Germinal center (tissue), 1 donor: ENCODE results near the gene NFATC3.
A peak's percentile ranks its signal among the peaks of the same experiment; 100 is the strongest.

Experiments
- DNase-seq: peaks from one replicate; pipeline ENCODE4 v3.0.0; 2012; ENCODE audit warnings: mixed read lengths, low spot score

NFATC3 gene

GRCh38 chr16:68085259-68086071 is at the start of gene NFATC3:
TSS of gene NFATC3 (plus strand) at chr16:68085370. CDS start at chr16:68085682, 312 bp downstream.
- DNase-seq = peak; percentile 98

GRCh38 chr16:68037841-68038597 is 47.2 kb upstream of the NFATC3 start:
- DNase-seq = peak; percentile 48

DNA sequence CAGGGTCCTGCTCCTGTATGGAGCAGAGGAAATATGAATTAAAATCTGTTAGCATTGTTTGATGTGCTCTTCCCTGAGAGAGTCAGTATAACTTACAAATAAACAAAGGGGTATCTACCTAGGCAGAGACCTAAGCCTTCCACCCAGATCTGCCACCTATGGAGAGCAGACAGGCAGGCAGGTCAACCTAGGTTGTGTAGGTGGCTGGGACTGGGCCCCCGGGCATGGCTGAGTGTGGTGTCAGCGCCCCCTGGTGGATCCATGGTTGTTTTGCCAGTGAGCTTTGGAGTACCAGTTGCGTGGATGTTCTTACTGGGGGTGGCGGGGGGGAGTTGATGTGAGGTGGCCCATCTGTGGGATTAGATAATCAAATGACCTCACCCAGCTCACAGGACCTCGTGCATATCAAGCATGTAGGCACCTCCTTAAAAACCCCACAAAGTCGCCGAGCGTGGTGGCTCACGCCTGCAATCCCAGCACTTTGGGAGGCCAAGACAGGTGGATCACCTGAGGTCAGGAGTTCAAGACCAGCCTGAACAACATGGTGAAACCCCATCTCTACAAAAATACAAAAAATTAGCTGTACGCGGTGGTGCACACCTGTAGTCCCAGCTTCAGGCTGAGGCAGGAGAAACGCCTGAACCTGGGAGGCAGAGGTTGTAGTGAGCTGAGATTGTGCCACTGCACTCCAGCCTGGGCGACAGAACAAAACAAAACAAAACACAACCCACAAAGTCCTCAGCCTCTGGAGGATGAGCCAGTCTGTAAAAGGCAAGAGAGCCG is 44.5 kb upstream of the NFATC3 start:
- DNase-seq = peak; percentile 84

GRCh38 chr16:68041783-68042182 is 43.4 kb upstream of the NFATC3 start:
- no peak for DNase-seq

DNA sequence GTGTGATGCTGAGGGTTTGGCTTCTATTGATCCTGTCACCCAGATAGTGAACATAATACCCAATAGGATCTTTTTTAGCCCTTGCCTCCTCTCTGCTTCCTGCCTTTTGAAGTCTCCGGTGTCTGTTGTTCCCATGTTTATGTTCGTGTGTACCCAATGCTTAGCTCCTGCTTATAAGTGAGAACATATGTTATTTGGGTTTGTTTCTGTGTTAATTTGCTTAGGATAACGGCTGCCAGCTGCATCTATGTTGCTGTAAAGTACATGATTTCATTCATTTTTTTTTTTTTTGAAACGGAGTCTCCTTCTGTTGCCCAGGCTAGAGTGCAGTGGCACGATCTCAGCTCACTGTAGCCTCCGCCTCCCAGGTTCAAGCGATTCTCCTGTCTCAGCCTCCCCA is 39.1 kb upstream of the NFATC3 start:
- no peak for DNase-seq

DNA sequence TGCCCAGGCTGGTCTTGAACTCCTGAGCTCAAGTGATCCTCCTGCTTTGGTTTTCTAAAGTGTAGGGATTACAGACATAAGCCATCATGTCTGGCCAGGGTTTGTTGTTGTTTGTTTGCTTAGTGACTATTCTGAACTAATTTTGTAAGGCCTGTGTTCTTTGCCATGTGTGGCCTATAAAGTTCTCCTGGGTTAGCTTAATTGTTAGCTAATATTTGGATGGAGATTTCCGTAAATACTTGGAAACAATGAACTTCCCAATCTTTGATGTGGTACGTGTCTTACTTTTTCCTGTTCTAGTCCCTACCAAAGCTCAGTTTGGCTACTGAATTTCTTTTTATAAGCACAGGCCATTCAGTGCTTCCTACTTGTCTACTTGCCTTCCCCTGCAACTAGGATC is 37.2 kb upstream of the NFATC3 start:
- DNase-seq = no peak

DNA sequence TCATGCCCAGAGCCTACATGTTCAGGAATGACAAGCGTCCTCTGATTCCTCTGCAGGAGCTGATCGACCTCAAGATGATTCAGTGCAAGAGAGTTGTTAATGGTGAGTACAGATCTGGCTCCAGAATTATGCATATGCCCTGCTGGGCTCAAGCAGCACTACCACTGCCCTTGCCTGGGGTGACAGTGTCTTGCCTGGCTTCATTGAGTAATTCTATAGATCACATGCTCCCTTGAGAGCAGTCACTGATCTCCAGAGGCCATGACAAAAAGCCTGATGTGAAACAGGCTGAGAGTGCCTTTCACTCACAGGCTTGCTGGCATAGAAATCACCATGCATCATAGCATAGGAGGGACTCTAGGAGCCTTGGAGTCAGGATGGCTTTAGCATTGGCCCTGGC is 35.7 kb upstream of the NFATC3 start:
- DNase-seq = no peak

DNA sequence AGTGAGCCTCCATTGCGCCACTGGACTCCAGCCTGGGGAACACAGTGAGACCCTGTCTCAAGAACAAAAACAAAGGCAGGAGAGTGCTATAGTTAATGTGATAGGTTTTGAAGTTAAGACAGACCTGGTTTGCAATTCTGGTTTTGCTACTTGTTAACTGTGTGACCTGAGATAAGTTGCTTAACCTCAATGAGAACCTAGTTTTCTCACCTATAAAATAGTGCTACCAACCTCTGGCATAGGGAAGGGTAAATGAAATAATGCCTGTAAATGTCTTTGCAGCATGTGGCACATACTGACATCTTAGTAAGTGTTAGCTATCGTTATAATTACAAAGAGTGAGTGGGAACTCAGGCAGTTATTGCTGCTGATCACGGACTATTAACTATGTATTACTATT is 29.8 kb upstream of the NFATC3 start:
- DNase-seq = no peak

GRCh38 chr16:68059804-68060203 is 25.4 kb upstream of the NFATC3 start:
- DNase-seq = no peak

DNA sequence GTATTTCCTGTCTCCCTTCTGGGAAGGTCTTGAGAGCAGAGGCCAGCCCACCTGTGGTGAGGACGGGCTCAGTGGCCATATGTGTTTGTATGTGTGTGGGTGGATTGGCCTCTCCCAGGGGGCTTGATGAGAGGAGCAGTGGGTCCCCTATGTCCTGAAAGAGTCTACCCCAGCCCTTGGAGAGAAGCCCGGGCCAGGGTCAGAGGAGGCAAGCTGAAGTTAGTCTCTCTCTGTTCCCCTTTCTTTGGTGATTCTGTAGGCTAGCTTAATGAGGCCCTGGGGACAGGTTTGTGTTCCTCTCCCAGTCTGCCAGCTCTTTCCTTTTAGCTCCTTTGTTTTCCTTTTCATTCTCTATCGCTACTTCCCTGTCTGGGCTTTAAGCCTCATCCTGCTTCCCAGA is 23.8 kb upstream of the NFATC3 start:
- DNase-seq = no peak

- DNase-seq = no peak
These were observed 22.2 kb upstream of the NFATC3 start for GRCh38 chr16:68062910-68063393.

DNA sequence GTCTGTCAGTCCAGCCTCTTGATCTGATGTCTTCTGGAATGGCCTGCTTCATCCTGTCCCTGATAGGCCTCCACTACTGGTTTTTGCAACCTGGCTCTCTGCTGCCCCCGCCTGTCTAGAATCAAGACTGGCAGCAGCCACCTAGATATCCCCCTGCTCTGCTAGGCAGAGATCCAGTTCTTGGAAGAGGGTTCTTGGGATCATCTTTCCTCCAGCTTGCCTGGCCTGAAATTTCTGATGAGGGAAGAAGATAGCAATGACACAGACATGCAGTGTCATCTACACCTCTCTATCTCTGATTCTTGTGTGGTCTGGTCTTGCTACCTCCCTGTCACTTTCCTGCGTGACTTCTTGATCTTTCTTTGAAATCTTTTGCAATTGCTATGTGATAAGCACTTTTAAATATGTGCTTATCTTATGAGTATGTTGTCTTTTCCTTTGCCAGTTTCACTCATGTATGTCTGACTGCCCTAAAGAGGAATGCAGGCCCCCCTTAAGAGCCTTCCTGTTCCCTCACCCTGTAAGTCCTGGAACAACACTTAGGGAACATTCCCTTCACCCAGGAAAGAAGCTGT is 20.3 kb upstream of the NFATC3 start:
- DNase-seq = peak; percentile 72

- DNase-seq = no peak
These were observed 19.4 kb upstream of the NFATC3 start for GRCh38 chr16:68065716-68066305.

DNA sequence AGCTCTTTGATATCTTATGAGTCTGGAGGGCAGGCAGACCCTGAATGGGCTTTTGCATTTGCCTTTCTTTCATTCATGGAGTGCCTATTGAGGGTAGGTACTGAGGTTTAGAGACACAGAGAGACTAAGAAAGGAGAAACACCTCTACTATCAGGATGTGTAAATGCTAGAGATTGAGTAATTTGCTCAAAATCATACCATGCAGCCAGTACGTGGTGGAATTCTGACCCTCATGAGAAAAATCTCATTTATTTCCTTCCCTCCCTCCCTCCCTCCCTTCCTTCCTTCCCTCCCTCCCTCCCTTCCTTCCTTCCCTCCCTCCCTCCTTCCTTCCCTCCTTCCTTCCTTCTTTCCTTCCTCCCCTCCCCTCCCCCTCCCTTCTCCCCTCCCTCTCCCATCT is 18.4 kb upstream of the NFATC3 start:
- no peak for DNase-seq

DNA sequence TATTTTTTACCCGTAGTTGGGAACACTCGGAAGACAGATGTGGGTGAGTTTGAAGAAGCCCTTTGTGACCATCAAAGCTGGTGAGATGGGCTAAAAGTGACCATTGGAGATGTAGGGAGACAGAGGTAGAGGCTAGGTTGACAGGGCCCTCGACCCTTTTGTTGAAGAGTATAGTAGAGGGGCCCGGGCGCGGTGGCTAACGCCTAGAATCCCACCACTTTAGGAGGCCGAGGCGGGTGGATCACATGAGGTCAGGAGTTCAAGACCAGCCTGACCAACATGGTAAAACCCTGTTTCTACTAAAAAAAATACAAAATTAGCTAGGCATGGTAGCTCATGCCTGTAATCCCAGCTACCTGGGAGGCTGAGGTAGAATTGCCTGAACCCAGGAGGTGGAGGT is 16.2 kb upstream of the NFATC3 start:
- no peak for DNase-seq

DNA sequence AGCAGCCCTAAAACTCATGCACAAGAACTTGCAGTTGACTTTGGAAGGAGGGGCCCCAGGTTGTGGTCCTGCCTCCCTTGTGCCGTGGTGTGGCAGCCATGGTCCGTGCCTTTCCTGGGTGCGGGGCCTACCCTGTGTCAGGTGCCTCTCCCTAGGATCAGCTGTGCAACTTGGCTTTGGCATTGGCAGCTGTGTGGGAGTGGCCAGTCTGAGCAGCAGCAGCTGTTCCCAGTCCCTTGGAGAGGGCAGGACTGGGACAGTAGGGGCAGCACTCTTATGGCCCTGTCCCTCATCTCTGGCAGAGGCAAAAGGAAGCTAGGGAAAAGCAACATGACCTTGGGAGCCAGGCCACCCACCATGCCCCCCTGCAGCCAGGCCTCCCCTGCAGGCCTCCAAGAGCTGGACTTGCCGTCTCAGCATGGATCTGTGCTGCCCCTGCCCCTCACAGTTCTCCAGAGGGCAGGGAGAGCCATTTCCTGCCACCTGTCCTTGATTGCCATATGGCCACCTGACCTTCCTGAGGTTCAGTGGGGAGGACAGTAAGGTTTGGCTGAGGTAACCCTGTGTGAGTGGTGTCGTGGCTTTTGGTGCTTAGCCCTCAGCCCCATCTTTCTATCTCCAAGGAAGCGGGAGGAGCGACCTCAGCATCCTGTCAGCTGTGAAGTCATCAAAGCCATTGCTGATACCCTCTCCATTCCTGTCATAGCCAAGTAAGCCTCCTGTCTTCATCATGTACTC is 15.5 kb upstream of the NFATC3 start:
- no peak for DNase-seq

DNA sequence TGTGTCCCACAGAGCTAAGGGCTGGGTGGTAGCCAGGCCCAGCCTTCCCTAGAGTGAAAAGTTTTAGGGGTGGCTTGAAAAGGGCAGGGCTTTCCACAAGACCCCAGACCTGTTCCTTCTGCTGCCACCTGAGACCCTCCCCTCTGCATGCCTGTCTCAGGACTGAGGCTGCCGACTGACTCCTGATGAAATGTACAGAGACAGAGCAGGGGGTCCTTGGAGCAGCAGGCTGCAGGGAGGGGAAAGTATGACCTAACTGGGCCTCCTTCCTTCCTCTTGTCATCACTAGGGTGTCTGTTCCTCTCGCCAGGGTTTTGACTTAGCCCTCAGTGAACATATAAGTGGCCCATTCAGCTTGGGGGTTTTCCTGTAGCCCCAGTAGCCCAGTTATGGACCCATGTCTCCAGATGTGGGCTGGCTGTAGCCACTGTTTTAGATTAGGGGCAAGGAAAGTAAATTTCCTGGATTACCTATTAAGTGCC is 14.9 kb upstream of the NFATC3 start:
- DNase-seq = no peak

GRCh38 chr16:68070806-68071517 is 14.2 kb upstream of the NFATC3 start:
- no peak for DNase-seq

- no peak for DNase-seq
These were observed 13.7 kb upstream of the NFATC3 start for GRCh38 chr16:68071518-68071901.

GRCh38 chr16:68072038-68072695 is 13.0 kb upstream of the NFATC3 start:
- no peak for DNase-seq
